GM18907 (cell line): Measurements from ENCODE around the gene PDZD8.

Source experiments
- ATAC-seq: cut with Tn5 transposase; IDR thresholded peaks from one replicate; pipeline ENCODE4 v1.9.1; 2021; ENCODE audit warnings: mild to moderate bottlenecking, moderate library complexity; ENCODE audit not compliant: unreplicated experiment

PDZD8 gene

DNA sequence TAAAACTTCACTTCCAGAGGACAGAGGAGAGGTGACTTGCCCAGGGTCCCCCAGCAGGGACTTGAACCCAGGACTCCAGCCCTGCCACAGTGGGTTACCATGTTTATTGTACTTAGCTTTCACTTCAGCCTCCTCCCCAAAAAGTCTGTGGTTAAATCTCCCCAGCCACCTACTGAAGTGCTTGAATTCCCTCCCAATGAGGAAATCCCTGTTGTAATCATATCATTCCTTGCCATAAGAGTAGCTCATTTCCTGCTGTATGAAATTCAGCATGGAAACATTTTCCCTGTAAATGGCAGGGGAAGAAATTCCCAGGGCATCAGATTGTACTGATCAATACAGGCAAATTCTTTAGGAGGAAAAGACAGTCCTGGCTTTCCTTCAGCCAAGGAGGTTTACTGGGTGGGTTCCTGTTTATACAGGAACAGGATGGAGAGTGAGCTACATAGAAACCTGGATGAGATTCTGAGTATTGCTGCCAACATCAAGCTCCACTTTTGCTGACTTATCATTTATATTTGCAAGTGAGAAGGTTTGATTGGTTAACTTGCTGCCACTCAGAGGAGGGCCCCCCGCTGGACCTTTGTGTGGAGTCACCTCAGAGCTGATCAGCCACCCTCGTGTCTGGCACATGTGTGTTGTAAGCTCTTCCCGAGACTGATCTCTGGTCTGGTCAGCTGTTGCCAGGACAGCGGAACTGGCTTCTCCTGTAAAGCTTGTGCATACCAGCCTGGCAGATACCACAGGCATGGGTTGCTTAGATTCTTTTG lies 16.4 kb upstream of the PDZD8 start:
- no peak for ATAC-seq

DNA sequence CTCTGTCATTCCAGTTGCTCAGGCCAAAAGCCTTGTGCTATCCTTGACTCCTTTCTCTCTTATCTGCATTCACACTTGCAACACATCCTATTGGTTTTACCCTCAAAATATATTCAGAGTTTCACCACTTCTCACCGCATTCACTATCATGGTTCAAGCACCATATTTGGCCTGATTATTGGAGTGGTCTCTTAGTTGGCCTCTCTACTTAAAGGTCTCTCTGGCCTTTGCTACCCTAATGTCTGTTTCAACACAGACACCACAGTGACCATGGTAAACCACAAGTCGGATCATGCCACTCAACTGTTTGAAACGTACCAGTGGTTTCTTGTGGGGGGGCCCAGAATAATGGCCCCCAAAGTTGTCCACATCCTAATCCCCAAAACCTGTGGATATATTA lies 15.2 kb upstream of the PDZD8 start:
- no peak for ATAC-seq

DNA sequence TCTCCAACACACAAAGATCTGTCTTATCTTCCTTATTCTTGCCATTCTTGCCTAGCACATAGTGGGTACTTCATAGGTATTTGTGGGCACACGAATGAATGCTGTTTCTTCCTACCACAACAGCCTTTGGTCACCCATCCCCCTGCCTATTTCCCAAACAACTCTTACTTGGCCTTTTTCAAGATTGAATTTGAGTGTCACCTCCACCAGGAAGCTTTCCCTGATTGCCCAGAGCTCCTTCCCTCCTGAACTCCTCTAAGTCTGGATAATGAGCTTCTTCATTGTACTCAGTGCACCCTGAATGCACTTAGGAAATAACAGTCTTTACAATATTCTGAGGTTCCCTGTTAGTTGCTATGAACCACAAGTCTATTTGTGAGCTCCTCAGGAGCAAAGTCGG lies 11.6 kb upstream of the PDZD8 start:
- ATAC-seq: no peak

GRCh38 chr10:117382861-117383260 lies 7.6 kb upstream of the PDZD8 start:
- ATAC-seq: no peak

GRCh38 chr10:117374506-117375359 lies 507 bp downstream of the PDZD8 start:
- peak; percentile 43 for ATAC-seq

GRCh38 chr10:117373823-117374505 lies 1.3 kb downstream of the PDZD8 start:
- ATAC-seq: peak; percentile 28

DNA sequence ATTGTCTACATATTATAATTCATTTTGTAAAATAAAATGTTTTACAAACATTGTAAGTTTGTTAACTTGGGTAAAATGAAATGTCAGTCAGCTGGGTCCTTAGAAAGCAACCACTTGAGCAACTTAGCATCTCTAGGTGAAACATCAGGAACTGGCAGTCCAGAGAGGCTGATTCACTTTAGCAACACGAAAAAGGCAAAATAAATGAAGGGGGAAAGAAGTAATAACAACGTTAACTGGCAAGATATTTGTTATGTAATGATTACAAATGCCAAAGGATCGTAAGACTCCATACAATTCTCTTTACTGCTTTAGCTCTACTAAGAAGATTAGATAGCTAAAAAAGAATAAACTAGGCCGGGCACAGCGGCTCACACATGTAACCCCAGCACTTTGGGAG lies 5.0 kb downstream of the PDZD8 start:
- no peak for ATAC-seq

GRCh38 chr10:117367718-117368117 lies 7.5 kb downstream of the PDZD8 start:
- ATAC-seq: no peak

DNA sequence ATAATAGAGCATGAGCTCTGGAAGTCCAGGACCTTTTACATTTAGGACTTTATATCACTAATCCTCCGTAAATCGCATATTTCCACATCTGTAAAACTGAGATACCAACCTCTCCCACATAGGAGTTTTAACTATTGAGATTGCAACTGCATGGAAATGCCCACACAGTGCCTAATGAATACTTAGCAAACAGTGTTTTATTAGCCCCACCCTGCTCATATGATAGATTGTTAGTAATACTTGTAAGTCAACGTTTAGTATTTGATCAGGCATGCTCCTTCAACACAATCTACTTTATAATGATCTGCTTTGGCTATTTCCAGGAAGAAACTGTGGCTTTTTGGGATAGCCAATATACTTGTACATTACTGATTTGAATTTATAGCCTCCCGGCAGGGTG lies 8.5 kb downstream of the PDZD8 start:
- ATAC-seq: no peak

GRCh38 chr10:117365612-117366011 lies 9.6 kb downstream of the PDZD8 start:
- ATAC-seq: peak; percentile 42

DNA sequence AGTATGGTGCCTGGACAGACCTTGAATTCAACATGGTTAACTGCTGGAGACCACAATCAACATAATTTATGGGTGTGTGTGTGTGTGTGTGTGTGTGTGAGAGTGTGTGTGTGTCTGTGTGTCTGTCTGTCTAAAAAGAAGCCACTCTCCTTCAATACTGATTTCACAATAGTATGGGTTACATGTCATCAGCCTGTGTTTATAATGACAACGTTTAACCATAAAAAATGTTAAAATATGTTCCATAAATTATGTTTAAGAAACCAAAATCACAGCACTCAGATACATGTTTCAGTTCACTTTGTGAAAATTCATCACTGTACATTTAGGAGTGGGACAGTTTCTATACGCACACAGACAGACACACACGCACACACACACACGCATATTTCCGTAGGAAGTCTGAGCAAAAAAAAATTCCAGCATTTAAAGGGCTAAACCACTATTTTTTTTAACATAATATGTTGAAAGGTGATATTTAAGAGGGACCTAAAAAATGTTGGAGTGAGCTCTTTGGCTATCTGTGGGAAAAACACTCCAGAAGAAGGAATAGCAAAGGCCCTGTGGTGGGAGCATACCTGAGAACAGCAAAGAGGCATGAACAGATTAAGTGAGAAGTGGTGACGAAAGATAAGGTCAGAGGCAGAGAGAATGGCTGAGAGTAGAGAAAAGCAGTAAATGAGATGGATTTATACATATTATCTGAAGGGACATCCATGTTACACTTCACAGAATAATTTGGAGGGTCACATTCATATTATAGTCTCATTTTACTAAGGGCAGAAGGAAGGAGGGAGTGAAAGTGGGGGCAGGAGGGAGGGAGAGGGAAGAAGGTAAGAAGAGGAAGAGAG lies 10.9 kb downstream of the PDZD8 start:
- ATAC-seq: no peak

DNA sequence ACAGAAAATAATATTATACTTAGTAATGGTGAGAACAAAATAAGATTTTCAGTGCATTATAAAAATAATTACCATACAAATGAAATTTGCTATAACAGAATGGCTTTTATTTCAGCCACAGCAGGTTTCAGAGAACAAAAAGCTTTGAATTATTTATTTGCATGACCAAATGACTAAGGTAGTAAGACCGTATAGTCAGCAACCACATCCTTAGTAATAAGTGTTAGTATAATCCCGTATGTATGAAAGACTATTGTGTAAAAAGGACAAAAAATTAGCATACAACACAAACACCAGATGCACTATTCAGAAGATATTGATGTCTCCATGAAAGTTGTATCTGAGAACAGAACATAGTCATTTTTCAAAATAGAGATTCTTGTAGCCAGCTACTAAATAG lies 12.2 kb downstream of the PDZD8 start:
- peak; percentile 53 for ATAC-seq

DNA sequence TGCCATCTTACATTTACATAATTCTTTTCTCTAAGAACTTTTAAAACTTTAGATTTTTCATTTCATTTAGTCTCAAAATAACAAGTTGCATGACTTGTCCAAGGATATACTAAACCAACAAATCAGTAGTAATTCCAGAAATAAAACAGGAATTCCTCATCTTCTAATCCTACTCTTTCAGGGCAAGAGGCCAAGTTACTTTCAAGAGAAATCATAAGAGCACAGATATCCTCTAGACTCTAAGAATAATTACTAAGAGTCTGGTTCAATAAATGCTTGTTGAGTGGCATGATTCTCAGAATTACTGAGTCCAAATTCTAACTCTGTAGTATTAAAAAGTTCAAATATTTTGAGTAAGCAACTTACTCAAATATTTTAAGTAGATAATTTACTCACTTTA lies 12.9 kb downstream of the PDZD8 start:
- ATAC-seq: no peak

DNA sequence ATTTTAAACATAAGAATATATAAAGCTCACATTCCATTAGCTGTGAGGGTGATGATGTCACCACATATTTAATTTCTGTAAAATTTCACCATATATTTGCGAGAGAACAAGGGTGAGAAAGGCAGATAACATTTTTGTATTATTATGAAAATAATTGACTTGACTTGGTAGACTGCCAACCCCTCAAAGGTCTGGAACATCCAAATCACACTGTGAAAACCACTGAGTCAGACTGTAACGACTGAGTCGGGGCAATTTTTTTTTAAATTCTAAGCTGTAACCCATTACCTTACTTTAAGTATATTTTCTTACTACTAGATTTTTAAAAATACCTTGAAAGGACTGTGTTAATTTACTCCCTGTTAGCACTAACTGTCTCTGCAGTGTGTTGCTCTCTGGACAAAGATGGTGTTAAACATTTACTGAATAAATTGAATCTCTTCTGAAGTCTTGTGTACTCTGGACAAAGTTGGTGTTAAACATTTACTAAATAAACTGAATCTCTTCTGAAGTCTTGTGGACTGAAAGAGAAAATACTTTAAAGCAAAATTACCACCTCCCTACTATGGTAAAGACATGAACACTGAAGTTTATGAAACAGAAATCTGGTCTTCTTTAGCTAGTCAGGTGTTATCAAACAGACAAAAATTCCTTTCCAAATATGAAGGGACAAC lies 14.1 kb downstream of the PDZD8 start:
- peak; percentile 67 for ATAC-seq

DNA sequence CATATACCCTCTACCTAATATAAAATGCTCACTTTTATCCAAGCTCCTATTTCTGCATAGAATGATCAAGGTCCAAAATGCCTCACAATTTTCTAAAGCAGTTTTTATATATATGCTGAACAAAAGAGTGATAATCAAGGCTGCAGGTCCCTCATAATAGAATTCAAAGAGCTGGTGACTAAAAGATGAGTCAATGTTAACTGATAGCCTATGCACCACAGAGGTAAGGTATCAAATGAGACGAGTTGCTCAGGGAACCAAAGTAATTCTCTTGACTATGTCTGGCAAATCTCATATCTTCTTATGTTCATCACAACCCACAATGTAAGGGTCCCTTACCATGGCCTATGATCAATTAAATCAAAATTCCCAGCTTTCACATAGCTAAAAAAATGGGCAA lies 15.2 kb downstream of the PDZD8 start:
- ATAC-seq: no peak

DNA sequence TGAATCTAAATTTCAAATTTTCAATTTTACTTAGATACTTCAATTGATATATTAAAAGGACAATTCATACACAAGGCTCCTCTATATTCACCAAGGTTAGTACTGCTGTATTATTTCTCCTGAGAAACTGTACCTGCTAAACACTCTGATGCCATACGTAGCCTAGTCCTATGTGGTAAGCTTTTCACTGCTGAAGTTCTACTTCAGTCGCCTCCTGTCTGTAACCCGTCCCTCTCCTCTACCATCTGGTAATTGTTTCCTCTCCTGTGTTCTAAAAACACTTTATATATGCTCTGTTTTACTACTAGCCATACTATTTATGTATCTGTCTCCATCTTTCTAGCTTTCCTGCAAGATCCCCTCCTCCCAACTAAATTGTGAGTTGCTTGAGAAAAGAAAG lies 20.2 kb downstream of the PDZD8 start:
- ATAC-seq: no peak

DNA sequence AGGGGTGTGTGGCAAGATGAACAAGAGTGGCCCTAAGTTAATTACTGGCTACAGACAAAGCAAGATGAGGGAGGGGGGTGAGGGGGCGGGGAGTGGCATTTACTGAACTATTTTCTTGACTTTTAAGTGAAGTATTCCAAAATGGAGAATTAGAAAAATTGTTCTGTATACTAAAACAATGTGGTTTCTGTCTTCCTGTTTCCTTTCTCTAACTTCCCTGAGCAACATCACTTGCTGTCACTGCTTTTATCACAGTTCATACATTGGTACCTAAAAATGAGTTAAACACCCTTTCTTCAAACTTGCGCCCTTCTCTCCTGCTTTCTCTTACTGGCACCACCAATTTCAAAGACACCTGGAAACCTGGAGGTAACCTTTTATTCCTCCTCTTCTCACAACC lies 21.6 kb downstream of the PDZD8 start:
- no peak for ATAC-seq

- no peak for ATAC-seq
Observed at GRCh38 chr10:117352724-117353123, 22.5 kb downstream of the PDZD8 start.

DNA sequence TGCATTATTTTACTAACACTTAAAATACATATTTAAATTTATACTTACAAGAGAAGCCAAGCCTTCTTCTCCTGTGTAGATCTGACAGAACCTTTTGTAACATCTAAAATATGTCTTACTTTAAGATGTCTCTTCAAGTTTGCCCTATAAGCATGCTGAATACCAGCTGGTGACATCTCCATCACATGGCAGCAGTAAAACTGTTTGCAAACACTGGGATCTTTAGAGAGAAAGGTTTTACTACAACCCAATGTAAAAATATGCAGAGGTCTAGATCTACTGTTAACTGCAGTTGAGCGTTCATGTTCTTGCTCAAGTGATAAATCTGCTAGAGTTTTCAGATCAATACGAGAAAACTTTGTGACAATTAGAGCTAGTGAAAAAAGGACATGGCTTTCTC lies 23.2 kb downstream of the PDZD8 start:
- ATAC-seq: no peak

DNA sequence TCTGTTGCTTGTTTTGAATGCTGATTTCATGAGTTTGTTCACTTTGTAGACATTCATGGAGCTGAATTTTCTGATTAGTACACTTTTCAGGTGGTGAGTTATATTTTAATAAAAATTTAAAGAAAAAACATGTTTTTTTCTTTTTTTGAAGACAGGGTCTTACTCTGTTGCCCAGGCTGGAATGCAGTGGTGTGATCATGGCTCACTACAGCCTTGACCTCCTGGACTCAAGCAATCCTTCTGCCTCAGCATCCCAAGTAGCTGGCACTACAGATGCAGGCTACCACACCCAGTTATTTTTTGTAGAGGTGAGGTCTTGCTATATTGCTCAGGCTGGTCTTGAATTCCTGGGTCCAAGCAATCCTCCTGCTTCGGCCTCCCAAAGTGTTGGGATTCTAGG lies 23.7 kb downstream of the PDZD8 start:
- no peak for ATAC-seq
